UCSD-AML1 (cell line): ENCODE data around the gene APMAP.

Experiments
- DNase-seq: peaks from one replicate; lab custom pipeline; 2025; ENCODE audit not compliant: unreplicated experiment; lab: John Stamatoyannopoulos, UW

The APMAP gene

DNA sequence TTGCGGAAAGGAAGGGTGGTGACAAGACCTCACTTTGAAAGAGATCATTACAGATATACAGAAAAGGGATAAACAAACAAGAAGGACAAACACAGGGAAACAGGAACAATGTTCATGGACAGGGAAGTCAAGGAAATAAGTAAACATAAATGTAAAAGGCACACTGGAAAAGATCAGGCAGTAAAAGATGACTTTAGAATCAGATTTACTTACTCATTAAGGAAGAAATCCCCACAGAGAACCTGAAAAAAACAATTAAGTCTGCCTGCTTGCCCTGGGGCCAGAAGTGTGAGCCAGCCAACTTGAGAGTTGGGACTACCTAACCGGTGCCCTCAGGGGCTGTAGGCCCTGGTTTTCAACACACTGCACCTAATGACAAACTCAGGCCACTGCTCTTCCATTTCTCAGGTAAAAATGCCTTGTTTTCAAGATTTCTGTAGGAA is 1.7 kb downstream of the APMAP start:
- no peak for DNase-seq

DNA sequence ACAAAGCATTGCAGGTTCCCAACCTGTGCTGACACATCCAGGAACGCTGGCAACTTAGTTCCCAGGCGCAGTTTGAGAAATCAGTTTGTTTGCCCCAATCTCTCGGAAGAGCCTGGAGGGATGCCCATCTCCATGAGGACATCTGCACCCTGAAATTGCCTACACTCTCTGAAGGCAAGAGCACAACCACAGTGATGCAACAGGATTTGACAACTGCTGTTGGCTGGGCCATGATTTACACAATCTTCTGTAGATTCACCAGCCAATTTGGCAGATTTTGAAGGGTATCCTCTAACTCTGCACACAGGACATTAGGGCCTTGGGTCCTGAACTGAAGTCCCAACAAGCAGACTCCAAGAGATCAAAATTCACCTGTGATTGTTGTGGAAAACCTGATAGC is 3.4 kb downstream of the APMAP start:
- DNase-seq = no peak

DNA sequence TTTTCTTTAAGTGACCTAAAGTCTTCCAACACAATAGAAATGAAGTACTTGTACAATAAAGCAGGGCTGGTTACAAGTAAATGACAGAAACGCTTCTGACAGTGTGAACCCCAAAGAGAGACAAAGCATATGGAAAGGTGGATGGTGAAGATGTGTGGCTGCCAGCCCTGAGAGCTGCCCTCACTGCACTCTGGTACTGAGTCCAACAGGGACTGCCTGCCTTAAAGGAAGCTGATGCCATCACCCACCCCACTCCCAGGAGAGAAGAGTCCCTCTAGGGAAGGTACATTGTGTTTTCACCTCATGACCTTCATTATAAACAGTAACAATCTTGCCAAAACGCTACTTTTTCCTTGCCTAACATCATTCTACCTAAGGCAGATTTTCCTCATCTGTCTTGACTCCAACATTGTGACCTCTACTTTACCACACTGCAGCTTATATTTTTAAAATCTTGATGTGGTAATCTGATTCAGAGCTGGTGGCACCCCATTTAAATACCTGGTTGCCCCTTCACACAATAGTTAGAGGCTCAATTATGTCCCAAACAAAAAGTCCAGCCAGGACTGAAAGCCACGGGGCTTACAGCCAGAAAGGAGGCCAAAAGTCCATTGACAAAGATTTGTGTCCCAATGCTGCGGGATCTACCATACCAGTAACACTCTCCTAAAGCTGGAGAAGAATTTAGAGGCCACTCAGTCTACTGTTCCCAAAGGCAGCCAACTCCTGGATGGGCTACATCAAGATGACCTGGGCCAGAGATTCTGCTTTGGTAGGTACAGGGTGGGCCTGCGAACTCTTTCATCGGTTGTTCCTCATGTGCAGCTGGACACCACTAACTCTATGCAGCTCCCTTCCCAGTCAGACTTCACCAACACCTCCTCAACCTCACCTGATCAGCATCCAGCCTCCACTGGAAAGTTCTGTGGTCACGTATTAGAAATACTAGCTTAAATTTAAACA is 4.4 kb downstream of the APMAP start:
- no peak for DNase-seq

DNA sequence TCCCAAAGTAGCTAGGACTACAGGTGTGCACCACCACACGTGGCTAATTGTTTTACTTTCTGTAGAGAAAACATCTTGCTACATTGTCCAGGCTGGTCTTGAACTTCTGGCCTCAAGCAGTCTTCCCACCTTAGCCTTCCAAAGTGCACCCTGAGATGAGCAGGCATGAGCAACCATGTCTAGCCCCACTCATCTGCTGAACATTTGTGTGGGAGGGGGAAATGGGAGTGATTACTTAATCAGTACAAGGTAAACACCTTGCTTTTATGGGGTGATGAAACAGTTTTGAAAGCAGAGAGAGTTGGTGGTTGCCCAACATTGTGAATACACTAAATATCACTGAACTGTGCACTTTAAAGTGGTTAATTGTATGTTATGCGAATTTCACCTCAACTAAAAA is 5.3 kb downstream of the APMAP start:
- DNase-seq = no peak

DNA sequence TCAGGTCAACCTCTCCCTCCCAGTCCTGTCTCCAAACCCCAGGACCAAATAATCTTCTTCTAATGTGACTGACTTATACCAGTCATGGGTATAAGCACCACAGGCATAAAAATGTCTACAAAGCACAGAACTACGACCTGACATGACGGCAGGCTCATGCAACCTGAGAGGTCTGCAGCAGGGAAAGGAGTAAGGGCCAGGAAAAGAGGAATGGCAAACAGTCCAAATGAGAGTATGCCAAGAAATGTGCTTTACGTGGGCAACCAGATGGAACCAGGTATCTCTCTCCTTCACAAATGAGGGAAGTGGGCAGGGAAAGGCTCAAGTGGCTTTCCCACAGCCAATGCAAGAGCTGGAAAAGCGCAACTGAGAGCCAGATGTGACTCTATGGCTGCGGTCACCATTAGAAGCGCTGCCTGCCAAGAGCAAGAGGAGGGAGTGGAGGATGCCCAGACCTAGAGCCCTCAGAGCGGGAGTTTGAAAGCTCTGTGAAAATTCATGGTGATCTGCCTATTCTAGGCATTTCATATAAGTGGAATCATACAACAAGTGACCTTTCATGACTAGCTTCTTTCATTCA is 6.0 kb downstream of the APMAP start:
- no peak for DNase-seq

- DNase-seq = no peak
Measured at GRCh38 chr20:24985802-24986201, 6.7 kb downstream of the APMAP start.

DNA sequence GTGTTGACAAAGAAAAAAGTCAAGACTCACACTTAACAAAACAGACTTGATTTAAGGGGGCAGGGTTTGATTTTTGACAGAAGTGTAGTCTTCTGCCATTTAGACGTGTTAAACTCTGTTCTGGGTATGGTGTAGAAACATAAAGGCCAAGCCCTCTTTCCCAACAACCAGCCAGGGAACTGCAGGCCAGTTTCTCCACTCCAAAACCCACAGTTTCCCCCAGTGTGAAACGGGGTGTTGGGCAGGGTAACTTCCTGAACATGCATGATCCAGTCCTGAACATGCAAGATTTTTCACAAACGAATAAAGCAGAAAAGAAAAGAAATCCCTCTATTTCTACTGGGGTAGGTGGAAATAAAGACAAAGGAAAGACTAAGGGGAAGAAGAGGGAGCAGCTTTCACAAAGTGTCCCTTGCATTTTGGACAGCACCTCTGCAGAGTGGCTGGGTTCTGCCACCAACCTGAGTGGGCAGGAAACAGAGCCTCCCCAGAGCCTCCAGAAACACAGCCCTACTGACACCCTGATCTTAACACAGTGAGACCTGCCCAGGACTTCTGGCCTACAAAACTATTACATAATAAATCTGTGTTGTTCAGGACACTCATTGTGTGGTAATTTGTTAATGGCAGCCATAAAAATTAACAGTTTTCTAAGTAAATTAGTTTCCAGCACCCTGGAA is 7.5 kb downstream of the APMAP start:
- no peak for DNase-seq

GRCh38 chr20:24983896-24984295 is 8.7 kb downstream of the APMAP start:
- DNase-seq = no peak

DNA sequence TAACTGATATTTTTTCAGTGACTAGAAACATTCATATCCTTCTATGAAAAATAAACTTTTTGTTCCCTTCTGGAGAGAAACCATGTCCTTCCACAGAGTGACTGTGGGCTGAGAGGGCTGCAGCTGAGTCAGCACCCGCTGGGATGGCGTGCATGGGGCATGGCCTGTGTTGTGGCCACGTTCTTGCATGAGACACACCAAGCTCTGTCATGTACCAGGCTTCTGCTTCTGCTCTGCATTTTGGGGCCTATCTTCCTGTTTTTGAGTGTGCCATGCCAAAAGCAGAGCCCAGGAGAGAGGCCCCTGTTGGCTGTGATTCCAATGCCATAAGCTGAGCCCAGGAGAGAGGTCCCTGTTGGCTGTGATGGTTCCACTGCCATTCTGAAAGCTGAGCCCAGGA is 10.8 kb downstream of the APMAP start:
- no peak for DNase-seq

DNA sequence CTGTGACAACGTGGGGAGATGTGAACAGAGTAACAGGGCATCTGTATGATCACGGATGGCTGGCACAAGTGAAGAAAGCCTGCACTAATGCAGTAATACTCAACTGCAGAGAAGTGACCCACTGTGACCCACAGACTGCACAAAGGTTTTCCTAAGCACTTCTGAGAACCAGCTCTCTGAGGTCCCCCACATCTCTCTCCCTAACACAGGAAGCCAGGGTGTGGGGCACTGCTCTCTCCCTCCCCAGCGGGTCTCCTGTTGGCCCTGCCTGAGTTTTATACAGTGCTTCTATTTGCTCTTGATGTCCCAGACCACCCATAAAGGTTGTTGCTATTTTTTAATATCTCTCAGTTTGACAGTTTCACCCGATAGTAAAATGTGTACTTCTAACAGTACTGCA is 11.3 kb downstream of the APMAP start:
- no peak for DNase-seq

DNA sequence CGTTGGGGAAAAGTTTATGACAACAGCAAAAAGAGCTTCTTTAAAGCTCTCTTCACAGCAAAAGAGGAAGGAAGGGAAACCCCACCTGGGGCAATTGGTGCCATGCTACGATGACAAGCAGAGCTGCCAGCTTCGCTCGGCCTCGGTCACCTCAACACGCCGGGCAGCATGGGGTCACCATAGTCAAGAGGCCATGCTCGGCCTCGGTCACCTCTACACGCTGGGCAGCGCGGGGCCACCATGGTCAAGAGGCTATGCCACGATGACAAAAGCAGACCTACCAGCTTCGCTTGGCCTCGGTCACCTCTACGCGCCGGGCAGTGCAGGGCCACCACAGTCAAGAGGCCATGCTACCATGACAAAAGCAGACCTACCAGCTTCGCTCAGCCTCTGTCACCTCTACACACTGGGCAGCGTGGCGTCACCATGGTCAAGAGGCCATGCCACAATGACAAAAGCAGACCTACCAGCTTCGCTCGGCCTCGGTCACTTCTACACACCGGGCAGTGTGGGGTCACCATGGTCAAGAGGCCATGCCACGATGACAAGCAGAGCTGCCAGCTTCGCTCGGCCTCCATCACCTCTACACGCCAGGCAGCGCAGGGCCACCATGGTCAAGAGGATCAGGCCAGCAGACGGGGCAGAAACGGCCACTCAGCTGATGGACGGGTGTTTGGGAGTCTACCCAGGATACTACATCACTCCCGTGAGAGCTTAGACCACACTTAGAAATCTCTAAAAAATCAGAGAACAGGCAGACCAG is 12.1 kb downstream of the APMAP start:
- DNase-seq = no peak

DNA sequence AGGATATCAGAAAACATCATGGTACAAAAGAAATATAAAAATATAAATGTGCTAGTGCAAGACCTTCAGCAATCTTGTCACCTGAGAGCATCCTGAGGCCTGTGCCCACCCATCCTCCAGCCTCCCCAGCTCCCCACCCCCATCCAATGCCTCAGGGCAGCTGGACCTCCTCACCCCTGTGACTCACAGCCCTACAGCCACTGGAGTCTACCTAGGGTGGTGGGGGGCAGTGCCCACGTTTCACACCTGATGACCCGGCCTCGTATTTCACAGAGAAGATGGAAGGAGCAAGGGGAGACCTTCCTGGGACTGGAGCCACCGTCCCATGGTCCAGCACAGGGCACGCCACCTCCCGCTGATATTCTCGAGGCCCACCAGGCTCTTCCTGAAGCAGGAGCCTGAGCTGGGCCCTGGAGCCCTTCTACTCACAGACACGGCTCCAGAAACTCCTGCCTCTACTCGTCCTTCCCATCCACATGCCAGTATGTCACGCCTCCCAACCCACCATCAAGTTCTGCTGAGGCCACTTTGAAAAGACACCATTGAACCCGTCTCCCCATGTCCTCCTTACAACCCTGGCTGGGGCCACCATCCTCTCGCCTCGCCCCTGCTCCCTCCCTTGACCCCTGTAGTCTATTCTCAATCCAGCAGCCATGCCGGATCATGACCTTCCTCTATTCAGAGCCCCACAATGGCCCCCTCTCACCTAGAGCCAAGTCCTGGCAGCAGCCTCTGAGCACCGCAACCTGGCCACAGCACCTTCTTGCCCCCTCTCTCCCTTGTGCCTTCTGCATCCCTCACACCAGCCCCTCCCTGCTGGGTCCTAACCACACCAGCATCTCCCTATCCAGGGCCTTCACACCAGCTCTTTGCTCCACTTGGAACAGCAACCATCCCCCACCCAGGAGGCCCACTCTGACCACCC is 13.3 kb downstream of the APMAP start:
- no peak for DNase-seq

DNA sequence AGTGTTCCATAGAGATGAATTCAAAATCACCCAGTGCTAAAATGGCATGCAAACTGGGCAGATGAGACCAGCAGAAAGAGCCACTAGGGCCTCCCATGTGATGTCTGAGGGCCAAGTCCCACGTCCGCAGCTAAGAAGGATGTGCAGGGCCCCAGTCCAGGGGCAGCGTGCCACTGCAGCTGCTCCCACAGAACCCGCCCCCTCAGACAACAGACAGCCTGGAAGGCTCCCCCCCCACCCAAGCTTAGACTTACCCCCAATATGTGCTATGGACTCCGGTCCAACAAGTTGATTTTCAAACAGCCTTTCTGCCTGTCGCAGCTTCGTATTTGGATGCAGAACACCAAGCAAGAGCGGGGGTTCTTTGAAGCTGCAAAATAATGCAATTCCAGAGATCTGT is 14.0 kb downstream of the APMAP start:
- no peak for DNase-seq

DNA sequence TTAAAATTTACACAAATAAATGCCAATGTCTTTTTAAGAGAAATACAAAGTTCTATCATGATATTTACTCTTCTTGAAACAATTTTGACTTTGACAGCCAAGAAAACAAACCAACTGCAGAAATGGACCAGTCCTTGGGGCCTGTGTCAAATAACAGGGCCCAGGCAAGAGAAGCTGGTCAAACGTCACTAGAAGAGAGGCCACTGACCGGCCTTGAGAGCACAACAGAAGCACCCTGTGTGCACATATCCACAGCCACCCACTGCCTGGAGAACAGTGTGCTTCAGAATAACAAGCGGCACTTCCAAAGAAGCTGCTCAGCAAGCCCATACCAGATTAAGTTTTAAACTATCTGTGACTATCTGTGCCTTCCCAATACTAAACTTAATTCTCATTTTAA is 14.8 kb downstream of the APMAP start:
- DNase-seq = no peak

DNA sequence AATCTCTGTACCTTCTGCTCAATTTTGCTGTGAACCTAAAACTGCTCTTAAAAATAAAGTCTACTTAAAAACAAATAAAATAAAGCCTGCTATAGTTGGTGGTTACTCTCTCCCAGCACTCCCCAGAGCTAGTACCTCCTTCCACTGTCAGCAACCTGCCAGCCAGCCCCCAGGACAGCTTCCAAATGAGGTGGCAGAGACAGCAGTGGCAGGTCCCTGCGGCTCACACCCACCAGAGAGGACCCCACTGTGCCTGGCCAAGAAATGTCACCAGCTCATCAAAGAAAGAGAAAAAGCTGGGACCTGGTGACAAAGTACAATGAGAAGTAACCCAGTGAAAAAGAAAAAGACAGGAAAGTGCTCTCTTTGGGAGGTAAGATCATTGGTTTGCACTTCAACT is 15.2 kb downstream of the APMAP start:
- no peak for DNase-seq

- DNase-seq = no peak
Measured at GRCh38 chr20:24972341-24972740, 20.2 kb downstream of the APMAP start.

DNA sequence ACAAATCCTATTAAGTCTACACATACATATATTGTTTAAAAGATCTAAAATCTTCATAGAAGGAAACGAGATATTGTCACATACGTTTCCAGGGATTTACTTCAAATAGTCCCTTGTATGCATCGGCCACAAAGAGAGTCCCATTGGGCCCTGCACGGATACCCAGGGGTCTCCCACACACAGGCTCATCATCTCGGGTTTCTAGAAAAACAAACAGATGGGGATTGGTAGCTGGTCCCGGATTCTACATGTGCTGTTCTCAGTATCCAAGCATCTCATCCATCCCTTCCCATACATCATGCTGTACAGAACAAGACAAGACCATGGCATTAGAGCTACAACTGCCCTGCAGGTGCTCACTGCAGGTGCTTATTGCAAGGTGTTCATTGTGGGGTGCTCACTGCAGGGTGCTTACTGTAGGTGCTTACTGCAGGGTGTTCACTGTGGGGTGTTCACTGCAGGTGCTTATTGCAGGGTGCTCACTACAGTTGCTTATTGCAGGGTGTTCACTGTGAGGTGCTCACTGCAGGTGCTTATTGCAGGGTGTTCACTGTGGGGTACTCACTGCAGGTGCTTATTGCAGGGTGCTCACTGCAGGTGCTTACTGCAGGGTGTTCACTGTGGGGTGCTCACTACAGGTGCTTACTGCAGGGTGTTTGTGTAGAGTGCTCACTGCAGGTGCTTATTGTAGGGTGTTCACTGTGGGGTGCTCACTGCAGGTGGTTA is 21.0 kb downstream of the APMAP start:
- DNase-seq = no peak

GRCh38 chr20:24970754-24971153 is 21.8 kb downstream of the APMAP start:
- no peak for DNase-seq

- no peak for DNase-seq
Measured at GRCh38 chr20:24970030-24970553, 22.5 kb downstream of the APMAP start.
